GM21619 (cell line): ENCODE data around the gene F7.

ENCODE experiments used
- ATAC-seq: cut with Tn5 transposase; IDR thresholded peaks from one replicate; pipeline ENCODE4 v1.9.1; 2021; ENCODE audit not compliant: unreplicated experiment

Gene F7

DNA sequence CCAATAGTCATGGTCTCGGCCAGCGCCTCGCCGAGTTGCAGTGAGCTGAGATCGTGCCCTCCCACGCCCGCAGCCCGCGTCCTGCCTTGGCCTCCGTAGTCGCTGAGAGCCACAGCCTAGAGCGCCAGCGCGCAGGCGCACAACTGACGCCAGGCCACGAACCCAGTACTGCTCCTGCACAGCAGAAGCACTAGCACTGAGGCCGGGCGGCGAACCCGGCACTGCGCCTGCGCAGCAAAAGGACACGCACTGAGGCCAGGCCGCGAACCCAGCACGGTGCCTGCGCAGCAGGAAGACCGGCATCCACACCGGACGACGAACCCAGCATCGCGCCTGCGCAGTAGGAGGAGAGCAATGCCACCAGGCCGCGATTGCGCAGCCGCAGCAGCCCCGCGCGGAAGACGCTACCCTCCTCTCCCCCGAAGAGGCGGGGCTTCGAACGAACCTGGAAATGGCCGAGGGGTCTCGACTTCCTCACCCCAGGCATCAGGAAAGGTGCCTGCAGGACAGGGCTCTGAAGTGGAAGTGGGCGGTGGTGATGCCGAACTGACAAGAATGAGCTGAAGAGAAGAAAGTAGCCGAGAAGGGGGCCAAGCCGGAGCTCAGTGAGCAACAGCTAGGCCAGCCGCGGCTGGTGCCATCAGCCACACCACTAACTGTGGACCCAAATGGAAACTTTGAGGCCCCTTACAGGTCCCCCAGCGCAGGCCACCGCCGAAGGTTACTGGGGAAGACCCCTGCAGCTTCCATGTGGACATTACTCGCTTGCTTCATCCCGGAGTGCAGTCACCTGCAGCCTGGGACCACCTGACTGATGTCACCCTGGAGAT, 24.5 kb downstream of the F7 start:
- ATAC-seq = no peak

DNA sequence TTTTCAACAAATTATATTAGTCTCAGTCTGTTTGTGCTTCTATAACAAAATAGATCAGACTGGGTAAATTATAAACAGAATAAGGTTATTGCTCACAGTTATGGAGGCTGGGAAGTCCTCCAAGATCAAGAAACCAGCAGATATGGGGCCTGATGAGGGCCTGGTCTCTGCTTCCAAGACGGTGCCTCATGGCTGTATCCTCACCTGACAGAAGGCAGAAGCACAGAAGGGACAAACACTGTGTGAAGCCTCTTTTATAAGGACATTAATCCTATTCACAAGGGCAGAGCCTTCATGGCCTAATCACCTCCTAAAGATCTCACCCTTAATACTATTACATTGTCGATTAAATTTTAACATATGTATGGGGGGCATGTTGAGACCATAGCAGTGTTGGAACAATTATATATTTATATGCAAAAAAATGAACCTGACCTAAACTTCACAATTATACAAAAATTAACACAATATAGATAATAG, 29.7 kb downstream of the F7 start:
- no peak for ATAC-seq

DNA sequence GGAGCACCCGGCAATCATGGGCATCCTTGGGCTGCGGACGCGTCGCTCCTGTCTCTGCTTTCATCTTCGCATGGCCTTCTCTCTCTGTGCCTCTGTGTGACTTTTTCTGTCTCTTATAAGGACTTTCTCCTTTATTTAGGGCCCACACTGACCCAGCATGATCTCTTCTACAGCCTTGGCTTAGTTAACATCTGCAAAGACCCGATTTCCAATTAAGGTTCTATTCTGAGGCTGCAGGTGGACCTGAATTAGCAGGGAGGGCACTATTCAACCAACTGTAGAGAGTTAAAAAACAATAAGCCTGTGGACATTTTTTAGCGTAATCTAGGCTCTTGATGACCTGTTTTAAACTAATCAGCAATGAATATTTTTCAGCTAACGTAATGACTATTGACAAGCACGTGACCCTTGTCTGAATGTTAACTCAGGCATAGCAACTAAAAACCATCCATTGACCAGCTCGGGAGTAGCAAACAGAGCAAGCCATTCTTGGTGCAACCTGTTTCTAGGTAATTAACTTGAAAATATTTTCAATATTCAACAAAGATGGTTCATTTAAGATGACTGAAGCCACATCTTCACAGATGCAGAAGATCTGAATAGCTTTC, 32.2 kb downstream of the F7 start:
- ATAC-seq = no peak

DNA sequence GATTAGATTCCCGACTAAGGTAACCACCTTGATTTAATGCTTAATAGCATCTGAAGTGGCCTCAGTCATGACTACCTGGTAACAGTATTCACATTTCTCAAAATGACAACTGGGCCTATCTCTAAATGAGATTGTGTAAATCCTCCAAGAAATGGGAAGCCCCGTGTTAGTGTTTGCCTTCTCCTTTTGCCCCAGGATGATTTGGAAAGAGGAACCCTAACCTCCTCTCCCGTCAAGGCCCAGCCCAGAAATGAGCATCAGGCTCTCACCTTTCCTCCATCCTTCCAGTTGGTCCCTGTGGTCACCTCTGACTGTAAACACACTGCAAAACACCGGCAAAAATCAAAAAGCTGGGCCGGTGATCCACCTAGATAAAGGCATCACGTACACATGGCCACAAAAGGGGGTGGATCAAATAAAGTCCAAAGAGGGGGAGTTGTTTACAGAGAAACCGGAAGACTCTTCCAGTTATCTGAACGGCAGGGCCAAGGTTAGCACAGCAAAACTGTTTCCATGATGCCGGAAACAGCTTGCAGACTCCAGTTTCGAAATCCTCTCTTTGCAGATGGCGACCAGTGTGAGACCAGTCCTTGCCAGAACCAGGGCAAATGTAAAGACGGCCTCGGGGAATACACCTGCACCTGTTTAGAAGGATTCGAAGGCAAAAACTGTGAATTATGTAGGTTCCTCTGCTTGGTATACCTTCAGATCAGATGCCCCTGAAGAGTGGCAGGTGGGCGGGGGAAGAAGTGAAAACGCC, 33.4 kb downstream of the F7 start:
- ATAC-seq = no peak

DNA sequence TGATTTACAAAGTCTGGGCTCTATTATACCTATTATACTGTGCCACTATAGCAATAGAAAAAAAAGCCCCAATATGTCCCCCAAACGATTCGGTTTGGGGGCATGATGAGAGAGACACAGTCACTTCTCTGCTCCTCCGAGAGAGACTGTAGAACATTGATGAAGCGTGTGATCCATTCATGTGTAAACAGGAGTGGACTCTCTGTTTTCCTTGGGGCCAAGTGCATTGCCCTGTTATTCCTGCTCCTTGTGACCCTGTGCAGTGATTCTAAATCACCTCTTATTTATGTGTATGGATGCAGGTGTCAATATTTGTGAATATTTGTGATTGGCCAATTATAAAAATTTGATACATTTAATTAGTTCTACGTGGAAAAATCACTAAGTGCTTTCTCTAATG, 34.0 kb downstream of the F7 start:
- no peak for ATAC-seq

DNA sequence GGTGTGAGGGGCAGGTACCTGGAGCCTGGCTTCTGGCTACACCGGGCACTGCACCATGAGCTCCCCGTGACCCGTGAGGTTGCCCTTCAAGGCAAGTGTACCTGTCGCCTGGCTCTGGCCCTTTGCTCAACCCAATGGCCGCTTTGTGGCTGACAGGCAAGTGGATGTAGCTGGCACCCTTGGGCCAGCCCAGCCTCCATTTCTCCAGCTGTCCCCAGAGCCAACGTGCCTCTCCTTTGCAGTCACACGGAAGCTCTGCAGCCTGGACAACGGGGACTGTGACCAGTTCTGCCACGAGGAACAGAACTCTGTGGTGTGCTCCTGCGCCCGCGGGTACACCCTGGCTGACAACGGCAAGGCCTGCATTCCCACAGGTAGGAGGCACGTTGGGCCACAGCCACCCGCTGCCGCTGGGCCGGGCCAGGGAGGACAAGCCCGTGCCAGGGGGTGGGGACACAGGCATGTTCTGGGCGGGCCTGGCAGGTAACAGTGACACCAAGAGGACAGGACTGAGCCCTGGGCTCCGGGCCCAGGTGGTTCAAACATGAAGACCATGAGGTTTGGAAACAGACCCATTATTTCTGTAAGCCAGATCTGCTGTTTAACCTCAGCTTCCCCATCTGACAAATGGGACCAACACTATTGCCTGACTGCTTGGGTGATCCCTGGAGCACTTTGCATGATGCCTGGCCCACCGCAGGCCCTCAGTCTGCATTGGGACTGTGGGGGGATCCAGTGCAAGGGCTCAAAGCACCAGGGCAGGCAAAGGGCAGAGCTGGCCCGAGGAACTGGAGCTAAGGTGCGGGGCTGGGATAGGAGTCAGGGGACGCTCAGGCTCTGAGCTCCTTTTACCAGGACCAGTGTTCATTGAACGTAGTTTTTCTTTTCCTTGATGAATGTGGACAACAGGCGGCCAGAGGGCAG, 35.3 kb downstream of the F7 start:
- ATAC-seq = no peak

DNA sequence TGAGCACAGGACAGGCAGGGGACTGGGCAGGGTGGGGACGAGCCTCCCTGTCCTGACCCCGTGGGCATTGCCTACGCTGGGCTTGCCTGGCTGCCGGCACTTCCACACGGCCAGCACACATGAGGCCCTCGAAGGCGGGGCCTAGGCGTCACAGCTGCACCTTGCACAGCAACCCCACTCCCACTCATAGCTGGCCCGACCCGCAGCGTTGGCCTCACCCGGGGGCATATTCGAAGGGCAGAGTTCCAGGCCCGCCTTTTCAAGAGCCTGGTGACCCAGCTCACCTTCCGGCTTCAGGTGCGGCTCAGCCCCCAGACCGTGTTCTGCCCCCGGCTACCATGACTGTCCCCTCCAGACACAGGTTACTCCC, 36.0 kb downstream of the F7 start:
- ATAC-seq = no peak

DNA sequence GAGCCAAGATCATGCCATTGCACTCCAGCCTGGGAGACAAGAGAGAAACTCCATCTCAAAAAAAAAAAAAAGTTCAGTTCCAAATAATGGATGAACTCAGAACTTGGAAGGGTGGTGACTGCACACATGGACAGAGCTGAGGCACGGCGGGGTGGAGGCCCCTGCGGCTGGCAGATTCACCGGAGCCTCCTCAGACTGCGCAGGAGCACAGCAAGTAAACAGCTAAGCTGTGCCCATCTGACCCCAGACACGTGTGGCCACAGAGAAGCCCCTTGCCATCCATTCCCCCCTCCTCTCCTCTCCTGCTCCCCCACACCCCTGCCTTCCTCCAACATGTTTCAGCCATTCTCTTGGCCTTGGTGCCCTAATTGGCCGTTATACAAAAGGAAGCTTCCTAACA, 37.3 kb downstream of the F7 start:
- no peak for ATAC-seq

DNA sequence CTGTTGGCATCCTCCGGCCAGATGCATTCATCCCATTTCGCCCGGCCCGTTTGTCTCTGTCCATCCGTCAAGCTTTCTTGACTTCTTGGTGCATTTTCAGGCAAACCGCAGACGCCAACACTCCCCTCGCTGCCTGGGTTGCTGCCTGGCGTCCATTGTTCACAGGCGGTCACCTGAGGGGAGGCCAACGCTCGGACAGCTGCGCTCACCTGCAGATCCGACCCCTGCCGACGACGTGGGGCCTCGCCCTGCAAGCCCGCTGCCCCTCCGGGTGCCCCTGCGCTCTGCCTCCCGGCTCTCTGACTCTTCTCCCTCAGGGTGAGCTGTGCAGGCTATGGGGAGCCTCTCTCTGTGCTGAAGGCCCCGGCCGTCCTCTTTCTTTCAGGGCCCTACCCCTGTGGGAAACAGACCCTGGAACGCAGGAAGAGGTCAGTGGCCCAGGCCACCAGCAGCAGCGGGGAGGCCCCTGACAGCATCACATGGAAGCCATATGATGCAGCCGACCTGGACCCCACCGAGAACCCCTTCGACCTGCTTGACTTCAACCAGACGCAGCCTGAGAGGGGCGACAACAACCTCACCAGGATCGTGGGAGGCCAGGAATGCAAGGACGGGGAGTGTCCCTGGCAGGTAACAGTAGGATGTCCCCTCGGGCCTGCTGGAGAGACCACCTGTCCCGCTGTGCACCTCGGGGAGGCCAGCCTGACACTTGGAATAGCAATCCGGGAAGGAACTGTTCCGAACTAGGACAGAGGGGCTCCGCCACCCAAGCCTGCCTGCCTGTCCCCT, 38.1 kb downstream of the F7 start:
- no peak for ATAC-seq

DNA sequence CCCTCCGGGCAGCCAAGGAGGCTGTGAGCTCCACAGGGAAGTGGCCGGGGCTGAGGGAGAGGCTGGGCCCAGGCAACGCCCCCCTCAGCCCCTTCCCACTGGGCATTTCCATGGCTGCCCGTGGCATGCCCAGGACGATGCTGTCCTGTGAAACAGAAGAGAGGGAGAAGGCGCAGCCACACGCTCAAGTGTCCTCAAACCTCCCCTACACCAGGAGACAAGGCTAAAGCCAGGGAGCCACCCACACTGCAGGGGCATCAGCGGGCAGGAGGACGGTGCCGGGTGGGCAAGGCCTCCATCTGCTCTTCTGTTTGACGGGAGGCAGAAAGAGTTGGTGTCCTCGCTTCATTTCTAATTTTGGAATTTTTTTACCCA, 38.7 kb downstream of the F7 start:
- ATAC-seq = no peak

DNA sequence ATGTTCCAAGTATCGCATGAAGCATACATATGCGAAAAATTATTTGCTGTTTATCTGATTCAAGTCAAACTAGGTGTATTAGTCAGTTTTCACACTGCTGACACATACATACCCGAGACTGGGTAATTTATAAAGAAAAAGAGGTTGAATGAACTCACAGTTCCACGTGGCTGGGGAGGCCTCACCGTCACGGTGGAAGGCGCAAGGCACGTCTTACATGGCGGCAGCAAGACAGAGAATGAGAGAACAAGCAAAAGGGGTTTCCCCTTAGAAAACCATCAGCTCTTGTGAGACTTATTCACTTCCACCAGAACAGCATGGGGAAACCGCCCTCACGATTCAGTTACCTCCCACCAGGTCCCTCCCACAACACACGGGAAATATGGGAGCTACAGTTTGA, 39.9 kb downstream of the F7 start:
- ATAC-seq = no peak

DNA sequence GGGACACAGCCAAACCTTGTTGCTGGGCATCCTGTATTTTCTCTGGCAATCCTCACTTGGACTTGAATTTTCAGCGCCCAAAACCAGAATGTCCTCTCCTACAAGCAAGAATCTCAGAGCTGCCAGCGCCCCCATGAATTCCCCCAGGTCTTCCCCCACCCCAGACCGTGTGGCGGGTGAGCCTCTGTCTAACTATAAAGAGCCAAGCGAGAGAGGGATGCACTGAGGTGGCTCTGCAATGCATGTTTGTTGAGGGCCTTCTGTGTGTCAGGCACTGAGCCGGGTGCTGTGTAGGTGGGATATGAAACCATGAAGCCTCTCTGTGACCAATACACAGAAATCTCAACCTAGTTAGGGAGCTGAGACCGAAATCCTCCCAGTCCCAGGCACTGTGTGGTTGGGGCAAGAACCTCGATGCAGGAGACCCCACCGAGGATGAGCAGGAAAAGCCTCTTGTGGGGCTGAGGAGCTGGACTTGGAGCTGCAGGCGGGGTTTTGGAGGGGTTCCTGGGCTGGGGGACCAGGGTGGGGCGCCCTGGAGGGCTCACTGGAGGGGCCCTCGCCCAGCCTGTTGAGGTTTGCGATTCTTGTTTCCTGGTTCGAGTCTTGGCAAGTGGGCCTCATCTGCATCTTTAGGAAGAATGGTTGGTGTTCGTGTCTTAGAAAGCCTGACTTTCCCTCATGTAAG, 40.5 kb downstream of the F7 start:
- ATAC-seq = no peak

DNA sequence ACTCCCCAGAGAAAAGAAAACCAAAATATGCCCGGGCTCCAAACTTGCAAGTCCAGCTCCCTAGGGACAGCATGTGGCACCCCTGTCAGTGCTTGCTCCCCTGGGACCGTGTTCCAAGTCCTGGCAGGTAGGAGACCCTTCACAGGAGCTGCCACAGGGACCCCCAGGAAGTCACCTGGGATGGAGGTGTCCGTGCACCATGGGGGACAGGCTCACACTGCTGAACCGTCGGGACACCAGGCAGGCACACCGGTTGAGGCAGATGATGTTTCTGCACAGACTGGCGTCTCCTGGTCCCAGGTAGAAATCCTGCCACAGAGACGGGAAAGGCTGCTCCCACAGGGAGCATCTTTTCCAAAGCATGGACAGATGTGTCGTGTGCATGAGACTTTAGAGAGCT, 41.2 kb downstream of the F7 start:
- no peak for ATAC-seq

DNA sequence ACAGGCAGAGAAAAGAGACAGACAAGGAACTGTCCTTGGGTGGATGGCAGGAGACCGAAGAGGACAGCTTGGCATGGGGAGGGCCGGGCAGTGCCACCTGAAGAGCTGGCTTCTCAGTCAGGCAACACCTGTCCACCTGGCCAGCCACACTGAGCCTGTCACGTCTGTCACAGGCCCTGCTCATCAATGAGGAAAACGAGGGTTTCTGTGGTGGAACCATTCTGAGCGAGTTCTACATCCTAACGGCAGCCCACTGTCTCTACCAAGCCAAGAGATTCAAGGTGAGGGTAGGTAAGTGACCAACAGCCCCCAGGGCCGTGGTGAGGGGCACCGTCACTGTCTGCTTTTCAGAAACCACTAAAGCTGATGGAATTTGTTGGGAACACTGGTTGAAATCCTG, 41.6 kb downstream of the F7 start:
- ATAC-seq = no peak

DNA sequence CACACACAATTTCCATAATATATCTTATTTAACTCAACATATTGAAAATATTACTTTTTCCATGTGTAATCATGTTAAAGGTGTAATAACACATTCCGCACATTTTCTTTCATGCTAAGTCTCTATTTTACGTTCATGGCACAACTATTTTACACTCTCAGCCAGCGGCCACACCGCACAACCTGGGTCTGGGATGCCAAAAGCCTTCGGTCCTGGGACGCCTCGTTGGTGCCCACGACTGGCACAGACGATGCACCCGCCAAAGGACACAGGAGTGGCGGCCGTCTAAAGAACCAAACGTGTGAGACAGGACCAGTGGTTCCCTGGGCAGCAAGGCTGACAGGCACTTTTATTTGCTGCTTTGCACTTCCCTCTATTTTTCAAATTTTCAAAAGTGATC, 42.8 kb downstream of the F7 start:
- no peak for ATAC-seq

DNA sequence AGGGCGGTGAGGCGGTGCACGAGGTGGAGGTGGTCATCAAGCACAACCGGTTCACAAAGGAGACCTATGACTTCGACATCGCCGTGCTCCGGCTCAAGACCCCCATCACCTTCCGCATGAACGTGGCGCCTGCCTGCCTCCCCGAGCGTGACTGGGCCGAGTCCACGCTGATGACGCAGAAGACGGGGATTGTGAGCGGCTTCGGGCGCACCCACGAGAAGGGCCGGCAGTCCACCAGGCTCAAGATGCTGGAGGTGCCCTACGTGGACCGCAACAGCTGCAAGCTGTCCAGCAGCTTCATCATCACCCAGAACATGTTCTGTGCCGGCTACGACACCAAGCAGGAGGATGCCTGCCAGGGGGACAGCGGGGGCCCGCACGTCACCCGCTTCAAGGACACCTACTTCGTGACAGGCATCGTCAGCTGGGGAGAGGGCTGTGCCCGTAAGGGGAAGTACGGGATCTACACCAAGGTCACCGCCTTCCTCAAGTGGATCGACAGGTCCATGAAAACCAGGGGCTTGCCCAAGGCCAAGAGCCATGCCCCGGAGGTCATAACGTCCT, 43.4 kb downstream of the F7 start:
- ATAC-seq = no peak

DNA sequence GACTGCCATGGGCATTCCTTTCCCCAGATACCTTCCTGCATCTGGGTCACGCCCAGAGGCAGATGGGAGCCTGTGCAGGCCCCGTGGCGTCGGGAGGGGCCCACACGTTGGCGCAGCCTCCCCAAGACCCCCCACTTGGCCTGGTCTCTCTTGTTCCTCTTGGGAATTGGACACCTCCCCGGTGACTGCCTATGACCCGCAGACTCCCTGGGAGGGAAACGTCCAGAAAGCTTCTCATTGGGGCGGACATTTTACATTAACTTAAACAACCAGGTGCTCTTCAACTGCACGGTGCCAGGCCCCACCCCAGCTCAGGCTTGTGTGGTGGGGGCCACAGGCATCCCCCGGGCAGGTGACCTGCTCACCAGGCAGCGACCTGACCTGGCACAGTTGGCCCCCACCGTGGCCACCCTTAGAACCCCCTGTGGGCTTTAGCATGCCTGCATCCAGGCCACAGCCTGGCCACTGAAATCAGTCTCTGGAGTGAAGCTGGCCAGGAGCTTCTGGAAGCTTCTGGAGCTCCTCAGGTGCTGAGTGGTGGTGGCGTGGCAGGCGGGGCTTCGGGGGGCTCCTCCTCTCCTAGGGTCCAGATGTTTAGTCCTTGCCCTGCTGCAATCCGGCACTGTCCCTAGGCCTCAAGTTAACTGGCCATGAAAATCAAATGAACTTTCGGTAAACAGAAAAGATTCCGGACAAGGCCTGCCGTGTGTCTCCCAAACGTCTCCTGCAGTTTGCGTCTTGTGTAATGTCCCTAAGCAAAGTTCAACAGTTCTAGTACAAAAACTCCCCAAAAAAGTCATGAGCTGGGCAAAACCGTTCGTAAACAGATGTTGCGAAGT, 44.3 kb downstream of the F7 start:
- ATAC-seq = no peak

DNA sequence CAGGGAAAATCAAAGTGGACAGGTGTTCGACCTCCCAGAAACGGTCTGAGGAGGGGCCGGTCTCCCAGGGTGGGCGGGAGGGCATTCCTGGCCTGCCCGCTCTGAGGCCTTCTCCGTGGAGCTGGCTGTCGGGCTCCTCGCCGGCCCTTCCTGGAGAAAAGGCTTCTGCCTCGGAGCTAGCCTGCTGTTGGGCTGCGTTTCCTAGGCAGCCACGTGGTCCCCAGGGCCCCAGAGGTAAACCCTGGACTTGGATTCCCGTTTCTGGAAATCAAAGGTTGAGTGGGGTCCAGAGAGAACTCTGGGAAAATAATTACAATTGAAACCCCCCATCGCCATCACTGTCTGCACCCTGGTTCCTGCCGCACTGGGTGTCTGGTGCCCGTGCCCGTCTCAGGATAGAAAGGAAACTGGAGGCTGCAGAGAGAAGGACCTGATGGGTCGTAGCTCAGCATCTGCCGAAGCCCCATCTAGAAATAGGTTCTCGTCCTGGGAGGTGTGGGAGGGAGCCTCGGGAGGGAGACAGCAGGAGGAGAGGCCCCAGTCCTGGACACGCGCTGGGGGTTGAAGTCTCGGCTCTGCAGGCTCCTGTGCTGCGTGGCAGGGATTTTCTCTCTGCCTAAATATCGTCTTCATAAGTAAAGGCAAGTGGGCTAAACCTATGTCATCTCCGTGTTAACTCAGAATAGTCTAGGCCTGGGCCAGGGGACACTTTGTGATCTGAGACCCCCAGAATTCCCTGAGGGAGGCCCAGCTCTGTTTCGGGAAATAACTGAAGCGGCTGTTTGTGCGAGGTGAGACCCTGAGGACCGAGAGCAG, 45.2 kb downstream of the F7 start:
- no peak for ATAC-seq
